RWPE2 (cell line): ENCODE measurements around the gene SPATA9.

ENCODE experiments used
- ATAC-seq: fragments of 200-7000 bp; cut with Tn5 transposase; 3 replicates; pipeline ENCODE4 v1.9.1; 2021; ENCODE audit warnings: low read depth
- DNase-seq: peaks from one replicate; pipeline ENCODE4 v3.0.0-alpha.2; 2020; ENCODE audit warnings: low spot score
- H3K27ac ChIP-seq: fragments of 450-650 bp; 2 replicates; pipeline ENCODE4 v1.5.1; 2017; ENCODE audit warnings: mild to moderate bottlenecking; ENCODE audit not compliant: poor library complexity, severe bottlenecking
- H3K27me3 ChIP-seq: fragments of 250-450 bp; sonication (Bioruptor Pico); 2 replicates; pipeline ENCODE4 v1.5.1; 2021; ENCODE audit warnings: mild to moderate bottlenecking, moderate library complexity; ENCODE audit not compliant: insufficient read depth, poor library complexity, severe bottlenecking
- H3K36me3 ChIP-seq: fragments of 250-450 bp; sonication (Bioruptor Pico); 2 replicates; pipeline ENCODE4 v1.5.1; 2020; ENCODE audit warnings: low read depth, mild to moderate bottlenecking, moderate library complexity
- H3K4me1 ChIP-seq: fragments of 250-450 bp; sonication (Bioruptor Pico); 2 replicates; pipeline ENCODE4 v1.5.1; 2021; ENCODE audit warnings: mild to moderate bottlenecking, moderate library complexity; ENCODE audit not compliant: insufficient read depth, poor library complexity, severe bottlenecking
- H3K4me3 ChIP-seq: fragments of 250-450 bp; sonication (Bioruptor Pico); 2 replicates; pipeline ENCODE4 v1.5.1; 2021; ENCODE audit warnings: mild to moderate bottlenecking, moderate library complexity; ENCODE audit not compliant: severe bottlenecking
- H3K9me3 ChIP-seq: fragments of 250-450 bp; sonication (Bioruptor Pico); 2 replicates; pipeline ENCODE4 v1.5.1; 2021; ENCODE audit warnings: mild to moderate bottlenecking, moderate library complexity; ENCODE audit not compliant: severe bottlenecking
- TF ChIP-seq, protein P1 (sequence below): fragments of 450-650 bp; IDR thresholded peaks from one replicate; pipeline ENCODE4 v1.5.1; 2017; ENCODE audit warnings: mild to moderate bottlenecking, moderate library complexity; ENCODE audit not compliant: poor library complexity, severe bottlenecking

SPATA9 gene

DNA sequence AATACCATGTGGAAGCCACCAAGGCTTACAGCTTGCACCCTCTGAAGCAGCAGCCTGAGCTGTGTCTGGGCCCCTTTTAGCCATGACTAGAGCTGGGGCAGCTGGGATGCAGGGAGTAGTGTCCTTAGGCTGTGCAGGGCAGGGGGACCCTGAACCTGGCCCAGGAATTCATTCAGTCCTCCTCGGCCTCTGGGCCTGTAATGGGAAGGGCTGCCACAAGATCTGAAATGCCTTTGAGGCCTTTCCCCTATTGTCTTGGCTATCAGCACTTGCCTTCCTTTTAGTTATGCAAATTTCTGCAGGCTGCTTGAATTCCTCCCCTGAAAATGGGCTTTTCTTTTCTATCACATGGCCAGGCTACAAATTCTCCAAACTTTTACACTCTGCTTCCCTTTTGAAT, 53.9 kb downstream of the SPATA9 start:
- TF ChIP-seq, protein P1, sequence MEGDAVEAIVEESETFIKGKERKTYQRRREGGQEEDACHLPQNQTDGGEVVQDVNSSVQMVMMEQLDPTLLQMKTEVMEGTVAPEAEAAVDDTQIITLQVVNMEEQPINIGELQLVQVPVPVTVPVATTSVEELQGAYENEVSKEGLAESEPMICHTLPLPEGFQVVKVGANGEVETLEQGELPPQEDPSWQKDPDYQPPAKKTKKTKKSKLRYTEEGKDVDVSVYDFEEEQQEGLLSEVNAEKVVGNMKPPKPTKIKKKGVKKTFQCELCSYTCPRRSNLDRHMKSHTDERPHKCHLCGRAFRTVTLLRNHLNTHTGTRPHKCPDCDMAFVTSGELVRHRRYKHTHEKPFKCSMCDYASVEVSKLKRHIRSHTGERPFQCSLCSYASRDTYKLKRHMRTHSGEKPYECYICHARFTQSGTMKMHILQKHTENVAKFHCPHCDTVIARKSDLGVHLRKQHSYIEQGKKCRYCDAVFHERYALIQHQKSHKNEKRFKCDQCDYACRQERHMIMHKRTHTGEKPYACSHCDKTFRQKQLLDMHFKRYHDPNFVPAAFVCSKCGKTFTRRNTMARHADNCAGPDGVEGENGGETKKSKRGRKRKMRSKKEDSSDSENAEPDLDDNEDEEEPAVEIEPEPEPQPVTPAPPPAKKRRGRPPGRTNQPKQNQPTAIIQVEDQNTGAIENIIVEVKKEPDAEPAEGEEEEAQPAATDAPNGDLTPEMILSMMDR = no peak
- Histone ChIP-seq H3K27me3 (no peaks in the 10 kb centered on the region), H3K4me1 (peaks cover 10% of the 10 kb centered on the region), H3K9me3 (no peaks in the 10 kb centered on the region), H3K4me3 (no peak overlapping the region), H3K27ac (no peak overlapping the region), H3K36me3 (no peaks in the 10 kb centered on the region)
- ATAC-seq (no peak), DNase-seq (no peak)

DNA sequence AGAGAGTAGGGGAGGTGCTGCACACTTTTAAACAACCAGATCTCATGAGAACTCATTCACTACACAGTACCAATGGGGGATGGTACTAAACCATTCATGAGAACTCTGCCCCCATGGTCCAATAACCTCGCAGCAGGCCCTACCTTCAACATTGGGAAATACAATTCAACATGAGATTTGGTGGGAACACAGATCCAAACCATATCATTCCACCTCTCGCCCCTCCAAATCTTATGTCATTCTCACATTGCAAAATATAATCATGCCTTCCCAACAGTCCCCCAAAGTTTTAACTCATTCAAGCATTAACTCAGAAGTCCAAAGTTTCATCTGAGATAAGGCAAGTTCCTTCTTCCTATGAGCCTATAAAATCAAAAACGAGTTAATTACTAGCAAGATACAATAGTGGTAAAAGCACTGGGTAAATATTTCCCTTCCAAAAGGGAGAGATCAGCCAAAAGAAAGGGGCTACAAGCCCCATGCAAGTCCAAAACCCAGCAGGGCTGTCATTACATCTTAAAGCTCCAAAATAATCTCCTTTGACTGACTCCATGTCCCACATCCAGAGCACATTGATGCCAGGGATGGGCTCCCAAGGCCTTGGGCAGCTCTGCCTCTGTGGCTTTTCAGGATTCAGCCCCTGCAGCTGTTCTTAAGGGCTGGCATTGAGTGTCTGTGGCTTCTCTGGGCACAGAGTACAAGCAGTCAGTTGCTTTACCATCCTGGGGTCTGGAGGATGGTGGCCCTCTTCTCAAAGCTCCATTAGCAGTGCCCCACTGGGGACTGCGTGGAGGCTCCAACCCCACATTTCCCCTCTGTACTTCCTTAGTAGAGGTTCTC, 54.6 kb downstream of the SPATA9 start:
- Histone ChIP-seq H3K27ac (no peak overlapping the region), H3K27me3 (no peaks in the 10 kb centered on the region), H3K9me3 (no peaks in the 10 kb centered on the region), H3K4me3 (no peak overlapping the region), H3K4me1 (peaks cover 10% of the 10 kb centered on the region), H3K36me3 (no peaks in the 10 kb centered on the region)
- DNase-seq (no peak), ATAC-seq (no peak)
- TF ChIP-seq, protein P1 = no peak

DNA sequence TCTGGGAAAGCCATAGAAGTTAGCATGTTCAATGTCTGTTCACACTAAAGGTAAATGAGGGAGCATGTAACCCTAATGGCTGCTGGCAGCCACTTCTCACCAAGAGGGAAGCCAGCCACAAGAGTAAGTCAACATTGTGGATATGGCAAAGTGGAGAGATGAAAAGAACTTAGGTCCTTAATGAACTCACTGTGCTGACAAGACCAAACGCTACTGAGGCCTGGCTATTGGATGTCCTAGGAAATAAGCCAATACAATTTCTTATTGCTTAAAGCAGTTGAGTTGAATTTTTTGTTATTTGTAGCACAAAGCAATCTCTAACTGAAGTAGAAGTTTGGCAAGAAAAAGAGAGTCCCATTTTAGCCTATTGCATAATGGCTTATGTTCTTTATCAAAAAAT, 56.1 kb downstream of the SPATA9 start:
- Histone ChIP-seq H3K4me1 (peaks cover 9% of the 10 kb centered on the region), H3K27ac (no peak overlapping the region), H3K4me3 (no peak overlapping the region), H3K36me3 (no peaks in the 10 kb centered on the region), H3K9me3 (no peaks in the 10 kb centered on the region), H3K27me3 (no peaks in the 10 kb centered on the region)
- DNase-seq = no peak
- TF ChIP-seq, protein P1 = no peak
- no peak for ATAC-seq

DNA sequence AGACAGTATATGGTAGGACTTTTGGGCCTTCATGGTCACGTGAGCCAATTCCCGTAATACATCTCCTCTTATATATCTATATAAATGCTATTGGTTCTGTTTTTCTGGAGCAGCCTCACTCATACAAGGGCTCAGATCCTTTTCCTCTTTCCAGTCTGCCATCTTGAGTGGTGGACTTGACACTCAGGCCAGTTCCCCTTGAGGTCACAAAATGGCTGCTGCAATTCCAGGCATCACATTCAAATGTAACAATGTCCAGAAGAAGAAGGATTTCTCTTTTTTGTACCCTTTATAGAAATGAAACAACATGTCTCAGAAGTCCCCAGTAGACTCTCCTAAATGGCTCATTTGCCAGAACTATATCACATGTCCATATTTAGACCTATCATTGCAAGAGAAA, 58.4 kb downstream of the SPATA9 start:
- DNase-seq = no peak
- no peaks in the 10 kb centered on the region for H3K4me1 ChIP-seq
- TF ChIP-seq, protein P1 = no peak
- H3K9me3 ChIP-seq = no peaks in the 10 kb centered on the region
- H3K27me3 ChIP-seq = no peaks in the 10 kb centered on the region
- no peaks in the 10 kb centered on the region for H3K36me3 ChIP-seq
- ATAC-seq = no peak
- H3K4me3 ChIP-seq = no peak overlapping the region
- no peak overlapping the region for H3K27ac ChIP-seq

DNA sequence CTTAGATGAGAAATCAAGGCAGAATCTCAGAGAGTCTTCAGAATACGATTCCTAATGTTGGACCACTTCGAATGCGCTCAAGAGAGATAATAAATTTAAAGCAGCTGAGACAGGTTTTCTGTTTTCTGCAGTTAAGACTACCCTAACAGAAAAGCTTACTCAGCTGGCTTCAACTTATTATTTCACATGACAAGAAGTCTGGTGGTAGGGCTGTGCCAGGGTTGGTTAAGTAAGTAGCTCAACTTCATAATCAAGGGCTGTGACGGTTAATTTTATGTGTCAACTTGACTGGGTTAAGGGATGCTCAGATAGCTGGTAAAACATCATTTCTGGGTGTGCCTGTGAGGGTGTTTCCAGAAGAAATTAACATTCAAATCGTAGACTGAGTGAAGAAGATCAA, 59.1 kb downstream of the SPATA9 start:
- DNase-seq (no peak), ATAC-seq (no peak)
- H3K27ac ChIP-seq = no peak overlapping the region
- H3K4me3 ChIP-seq = no peak overlapping the region
- H3K9me3 ChIP-seq = no peaks in the 10 kb centered on the region
- H3K4me1 ChIP-seq = no peaks in the 10 kb centered on the region
- no peaks in the 10 kb centered on the region for H3K36me3 ChIP-seq
- no peaks in the 10 kb centered on the region for H3K27me3 ChIP-seq
- TF ChIP-seq, protein P1 = no peak
